Stimulated activated CD4-positive, alpha-beta T cell treated with anti-CD3 and anti-CD28 coated beads, Interleukin-15, amount 100 ng/mL, for 48 hours (primary cell): ENCODE measurements around the gene LDB1.
A peak's percentile ranks its signal among the peaks of the same experiment; 100 is the strongest.

Experiments used
- DNase-seq, 2 donors: peaks; one replicate each; pipeline ENCODE4 v3.0.0-alpha.2; 2020; ENCODE audit warnings: low read depth in 2 of 2

Gene LDB1

GRCh38 chr10:102135956-102136526 lies 15.9 kb upstream of the LDB1 start:
- no peak for DNase-seq

- DNase-seq = no peak
These were observed 14.2 kb upstream of the LDB1 start for GRCh38 chr10:102134416-102134815.

- peak; percentile 49 to 62 for DNase-seq
These were observed 13.4 kb upstream of the LDB1 start for GRCh38 chr10:102133373-102134195.

GRCh38 chr10:102132563-102133372 lies 12.6 kb upstream of the LDB1 start, which contains the start of gene PPRC1:
Gene PPRC1 (plus strand): TSS chr10:102133040. CDS start chr10:102133069, 29 bp downstream.
- DNase-seq = peak; percentile 96 to 98

GRCh38 chr10:102132193-102132562 lies 12.0 kb upstream of the LDB1 start:
- DNase-seq = no peak

GRCh38 chr10:102131286-102132170 lies 11.4 kb upstream of the LDB1 start:
- DNase-seq = no peak

GRCh38 chr10:102123223-102123622 lies 3.1 kb upstream of the LDB1 start:
- DNase-seq = no peak

- no peak for DNase-seq
These were observed 2.3 kb upstream of the LDB1 start for GRCh38 chr10:102122450-102122849.

- no peak for DNase-seq
These were observed 1.7 kb upstream of the LDB1 start for GRCh38 chr10:102121739-102122372.

- no peak for DNase-seq
These were observed 997 bp upstream of the LDB1 start for GRCh38 chr10:102120991-102121738.

- no peak for DNase-seq
These were observed 589 bp downstream of the LDB1 start for GRCh38 chr10:102119417-102120141.

- DNase-seq = no peak
These were observed 1.3 kb downstream of the LDB1 start for GRCh38 chr10:102118867-102119266.

GRCh38 chr10:102117391-102118159 lies 2.6 kb downstream of the LDB1 start:
- peak in 1 of 2 donors; percentile 56 for DNase-seq

GRCh38 chr10:102116656-102117055 lies 3.5 kb downstream of the LDB1 start:
- DNase-seq = no peak

- no peak for DNase-seq
These were observed 4.4 kb downstream of the LDB1 start for GRCh38 chr10:102115775-102116174.

GRCh38 chr10:102114861-102115618 lies 5.1 kb downstream of the LDB1 start:
- DNase-seq = peak; percentile 72 to 88

GRCh38 chr10:102113956-102114857 lies 6.0 kb downstream of the LDB1 start:
- no peak for DNase-seq
